SK-N-SH (cell line): ENCODE measurements around the gene DTX1. TPM values are rescaled to one million over a fixed set of nuclear protein-coding genes. Genes with fewer than 3 reads are reported as not detected.

Source experiments
- CTCF ChIA-PET: fragments of 300-600, 350-600 bp; formaldehyde crosslinking; extraction: SDS; loops from one replicate; lab custom pipeline; 2021; lab: Yijun Ruan, JAX
- POLR2A ChIA-PET: fragments of 350-600 bp; sonication (Branson Sonifier 250); formaldehyde crosslinking; extraction: SDS; loops from one replicate; lab custom pipeline; 2020; ENCODE audit warnings: antibody characterized with exemption, inconsistent platforms; lab: Yijun Ruan, JAX
- DNase-seq: peaks from one replicate; pipeline ENCODE4 v3.0.0; 2012
- H2AFZ ChIP-seq: fragments of 200-600 bp; sonication (generic); 2 replicates; pipeline ENCODE4 v1.8.1; 2016; ENCODE audit warnings: antibody characterized with exemption, mild to moderate bottlenecking, low read depth
- H3F3A ChIP-seq: fragments of 200-600 bp; sonication (generic); replicated peaks from 2 replicates; pipeline ENCODE3; 2016; ENCODE audit warnings: antibody characterized with exemption, mild to moderate bottlenecking; ENCODE audit not compliant: insufficient read depth
- H3K27ac ChIP-seq, 2 experiments: fragments of 200-500 bp in 1 of 2; fragments of 200-600 bp in 1 of 2; sonication (Bioruptor generic) in 1 of 2; sonication (generic), shearing (Covaris generic) in 1 of 2; 2 replicates each; pipeline versions ENCODE4 v1.5.1 to v1.6.1; 2014 to 2016; ENCODE audit warnings: low read depth in 2 of 2, inconsistent platforms in 1 of 2, low read length in 1 of 2, mild to moderate bottlenecking in 1 of 2, mixed read lengths in 1 of 2
- H3K27me3 ChIP-seq: fragments of 200-600 bp; sonication (generic), shearing (Covaris generic); 2 replicates; pipeline ENCODE4 v1.6.1; 2016; ENCODE audit warnings: mixed run types; ENCODE audit not compliant: insufficient read depth
- H3K36me3 ChIP-seq, 2 experiments: fragments of 200-500 bp in 1 of 2; fragments of 200-600 bp in 1 of 2; sonication (Bioruptor generic) in 1 of 2; sonication (generic) in 1 of 2; replicated peaks in 1 of 2; 2 replicates each; pipeline versions ENCODE3 to v1.5.1; 2014 to 2016; ENCODE audit warnings: low read length in 1 of 2, mild to moderate bottlenecking in 1 of 2; ENCODE audit not compliant: insufficient read depth in 2 of 2, control insufficient read depth in 1 of 2
- H3K4me1 ChIP-seq, 2 experiments: fragments of 200-500 bp in 1 of 2; fragments of 200-600 bp in 1 of 2; sonication (Bioruptor generic) in 1 of 2; sonication (generic), shearing (Covaris generic) in 1 of 2; 2 replicates each; pipeline versions ENCODE4 v1.5.1 to v1.6.1; 2014 to 2016; ENCODE audit warnings: low read depth in 1 of 2, low read length in 1 of 2, mixed run types in 1 of 2; ENCODE audit not compliant: insufficient read depth in 2 of 2, control insufficient read depth in 1 of 2
- H3K4me2 ChIP-seq: fragments of 200-600 bp; sonication (generic), shearing (Covaris generic); 2 replicates; pipeline ENCODE4 v1.6.1; 2017; ENCODE audit warnings: mixed run types
- H3K4me3 ChIP-seq, 2 experiments: fragments of 200-500 bp in 1 of 2; fragments of 200-600 bp in 1 of 2; sonication (Bioruptor generic) in 1 of 2; sonication (generic), shearing (Covaris generic) in 1 of 2; 2 replicates each; pipeline versions ENCODE4 v1.5.1 to v1.8.1; 2014 to 2016; ENCODE audit warnings: low read depth in 2 of 2, inconsistent platforms in 1 of 2, low read length in 1 of 2, mild to moderate bottlenecking in 1 of 2, mixed read lengths in 1 of 2, moderate library complexity in 1 of 2
- H3K79me2 ChIP-seq: fragments of 200-600 bp; sonication (generic); 2 replicates; pipeline ENCODE4 v1.8.1; 2017; ENCODE audit warnings: mild to moderate bottlenecking; ENCODE audit not compliant: insufficient read depth
- H3K9ac ChIP-seq: fragments of 200-600 bp; sonication (generic); 2 replicates; pipeline ENCODE4 v1.6.1; 2017; ENCODE audit warnings: mixed run types
- H3K9me2 ChIP-seq: fragments of 200-600 bp; sonication (generic); 2 replicates; pipeline ENCODE4 v1.6.1; 2017; ENCODE audit warnings: mixed run types
- H3K9me3 ChIP-seq: fragments of 200-600 bp; sonication (generic); 2 replicates; pipeline ENCODE4 v1.6.1; 2017; ENCODE audit warnings: mixed run types, mild to moderate bottlenecking, moderate library complexity
- H4K20me1 ChIP-seq: fragments of 200-600 bp; sonication (generic); 2 replicates; pipeline ENCODE4 v1.6.1; 2017; ENCODE audit warnings: mild to moderate bottlenecking, mixed run types; ENCODE audit not compliant: insufficient read depth
- EP300 ChIP-seq, 2 experiments: IDR thresholded peaks; 2 replicates each; pipeline versions ENCODE4 v1.4.0 to v1.6.1; 2012; ENCODE audit warnings: borderline replicate concordance in 1 of 2, low read depth in 1 of 2, low read length in 1 of 2
- FOSL2 ChIP-seq: IDR thresholded peaks from 2 replicates; pipeline ENCODE4 v1.4.0; 2012; ENCODE audit warnings: low read depth, mild to moderate bottlenecking, moderate library complexity, borderline replicate concordance
- JUND ChIP-seq: IDR thresholded peaks from 2 replicates; pipeline ENCODE4 v1.4.0; 2012
- MEF2A ChIP-seq: IDR thresholded peaks from 2 replicates; pipeline ENCODE4 v1.4.0; 2012; ENCODE audit warnings: low read depth, borderline replicate concordance
- NRF1 ChIP-seq: IDR thresholded peaks from 2 replicates; pipeline ENCODE4 v1.6.1; 2012; ENCODE audit warnings: low read depth, mild to moderate bottlenecking, low read length
- POLR2AphosphoS5 ChIP-seq: IDR thresholded peaks from 2 replicates; pipeline ENCODE4 v1.6.1; 2012; ENCODE audit warnings: low read depth, low read length
- RAD21 ChIP-seq: IDR thresholded peaks from 2 replicates; pipeline ENCODE4 v1.6.1; 2012; ENCODE audit warnings: mild to moderate bottlenecking, low read length
- TAF1 ChIP-seq: IDR thresholded peaks from 2 replicates; pipeline ENCODE4 v1.6.1; 2012; ENCODE audit warnings: low read depth, mild to moderate bottlenecking, low read length, moderate library complexity, borderline replicate concordance
- TEAD4 ChIP-seq: IDR thresholded peaks from 2 replicates; pipeline ENCODE4 v1.4.0; 2012; ENCODE audit warnings: mild to moderate bottlenecking, borderline replicate concordance; ENCODE audit not compliant: insufficient read depth
- YY1 ChIP-seq: IDR thresholded peaks from 2 replicates; pipeline ENCODE4 v1.4.0; 2012; ENCODE audit warnings: low read depth, mild to moderate bottlenecking
- WGBS: methylation state at CpG from one replicate; pipeline ENCODE4 v1.1.6; 2017; ENCODE audit warnings: low lambda C conversion rate; 5-methylcytosine and 5-hydroxymethylcytosine counted together
- polyA plus RNA-seq, 3 experiments: library from polyadenylated mRNA; depleted of rRNA; stranded (reverse); fragments of >200 nt; gene quantifications; 2 replicates each; pipeline ENCODE4 v1.2.3, GENCODE V29; 2012
- TF ChIP-seq, protein P1 (sequence below): IDR thresholded peaks from 2 replicates; pipeline ENCODE4 v1.4.0; 2012; ENCODE audit warnings: low read depth
- TF ChIP-seq, protein P2 (sequence below): fragments of 150-350 bp; IDR thresholded peaks from 2 replicates; pipeline ENCODE4 v1.6.1; 2017; ENCODE audit warnings: antibody characterized with exemption, low read length, low read depth, borderline replicate concordance
- TF ChIP-seq, protein P3 (sequence below): IDR thresholded peaks from 2 replicates; pipeline ENCODE4 v1.6.1; 2012; ENCODE audit warnings: mild to moderate bottlenecking, low read depth, low read length, moderate library complexity
- TF ChIP-seq, protein P4 (sequence below): fragments of 200-600 bp; sonication (generic); IDR thresholded peaks from 2 replicates; pipeline ENCODE4 v1.6.1; 2017; ENCODE audit warnings: antibody characterized with exemption, mild to moderate bottlenecking, moderate library complexity
- TF ChIP-seq, protein P5 (sequence below): IDR thresholded peaks from 2 replicates; pipeline ENCODE4 v1.4.0; 2012; ENCODE audit warnings: low read depth, borderline replicate concordance

Gene DTX1
- polyA plus RNA-seq, 1 of the 3 experiments (the other 2 are of a cell fraction): 0.72 TPM

DNA sequence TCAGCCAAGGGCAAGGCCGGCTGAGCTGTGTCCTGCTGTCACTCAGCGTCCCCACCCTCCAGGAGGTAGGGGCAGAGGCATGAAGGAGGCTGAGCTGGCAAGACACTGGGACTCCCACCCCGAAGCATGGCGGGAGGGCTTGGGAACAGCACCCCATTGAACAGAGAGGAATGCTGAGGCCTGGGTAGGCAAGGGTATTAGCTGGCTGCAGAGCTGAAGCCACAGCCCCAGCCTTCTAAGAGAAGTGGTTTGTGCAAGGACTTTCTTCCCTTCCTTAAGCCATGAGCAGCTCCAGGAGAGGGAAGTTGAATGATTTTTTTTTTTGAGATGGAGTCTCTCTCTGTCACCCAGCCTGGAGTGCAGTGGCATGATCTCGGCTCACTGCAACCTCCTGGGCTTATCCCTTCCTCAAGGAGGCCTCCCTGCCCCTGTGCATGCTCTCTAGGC, 86.4 kb downstream of the DTX1 start:
- TF ChIP-seq POLR2AphosphoS5 (no peak), TAF1 (no peak), JUND (no peak), TEAD4 (no peak), NRF1 (no peak), MEF2A (no peak), YY1 (no peak), EP300 (IDR thresholded peaks at IDR 0.05; ENCODE audit: borderline replicate concordance in 1 of 2, low read depth in 1 of 2, low read length in 1 of 2) (no peak), RAD21 (no peak)
- TF ChIP-seq, protein P1, sequence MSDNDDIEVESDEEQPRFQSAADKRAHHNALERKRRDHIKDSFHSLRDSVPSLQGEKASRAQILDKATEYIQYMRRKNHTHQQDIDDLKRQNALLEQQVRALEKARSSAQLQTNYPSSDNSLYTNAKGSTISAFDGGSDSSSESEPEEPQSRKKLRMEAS: no peak
- TF ChIP-seq, protein P2, sequence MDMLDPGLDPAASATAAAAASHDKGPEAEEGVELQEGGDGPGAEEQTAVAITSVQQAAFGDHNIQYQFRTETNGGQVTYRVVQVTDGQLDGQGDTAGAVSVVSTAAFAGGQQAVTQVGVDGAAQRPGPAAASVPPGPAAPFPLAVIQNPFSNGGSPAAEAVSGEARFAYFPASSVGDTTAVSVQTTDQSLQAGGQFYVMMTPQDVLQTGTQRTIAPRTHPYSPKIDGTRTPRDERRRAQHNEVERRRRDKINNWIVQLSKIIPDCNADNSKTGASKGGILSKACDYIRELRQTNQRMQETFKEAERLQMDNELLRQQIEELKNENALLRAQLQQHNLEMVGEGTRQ: no peak
- TF ChIP-seq, protein P3, sequence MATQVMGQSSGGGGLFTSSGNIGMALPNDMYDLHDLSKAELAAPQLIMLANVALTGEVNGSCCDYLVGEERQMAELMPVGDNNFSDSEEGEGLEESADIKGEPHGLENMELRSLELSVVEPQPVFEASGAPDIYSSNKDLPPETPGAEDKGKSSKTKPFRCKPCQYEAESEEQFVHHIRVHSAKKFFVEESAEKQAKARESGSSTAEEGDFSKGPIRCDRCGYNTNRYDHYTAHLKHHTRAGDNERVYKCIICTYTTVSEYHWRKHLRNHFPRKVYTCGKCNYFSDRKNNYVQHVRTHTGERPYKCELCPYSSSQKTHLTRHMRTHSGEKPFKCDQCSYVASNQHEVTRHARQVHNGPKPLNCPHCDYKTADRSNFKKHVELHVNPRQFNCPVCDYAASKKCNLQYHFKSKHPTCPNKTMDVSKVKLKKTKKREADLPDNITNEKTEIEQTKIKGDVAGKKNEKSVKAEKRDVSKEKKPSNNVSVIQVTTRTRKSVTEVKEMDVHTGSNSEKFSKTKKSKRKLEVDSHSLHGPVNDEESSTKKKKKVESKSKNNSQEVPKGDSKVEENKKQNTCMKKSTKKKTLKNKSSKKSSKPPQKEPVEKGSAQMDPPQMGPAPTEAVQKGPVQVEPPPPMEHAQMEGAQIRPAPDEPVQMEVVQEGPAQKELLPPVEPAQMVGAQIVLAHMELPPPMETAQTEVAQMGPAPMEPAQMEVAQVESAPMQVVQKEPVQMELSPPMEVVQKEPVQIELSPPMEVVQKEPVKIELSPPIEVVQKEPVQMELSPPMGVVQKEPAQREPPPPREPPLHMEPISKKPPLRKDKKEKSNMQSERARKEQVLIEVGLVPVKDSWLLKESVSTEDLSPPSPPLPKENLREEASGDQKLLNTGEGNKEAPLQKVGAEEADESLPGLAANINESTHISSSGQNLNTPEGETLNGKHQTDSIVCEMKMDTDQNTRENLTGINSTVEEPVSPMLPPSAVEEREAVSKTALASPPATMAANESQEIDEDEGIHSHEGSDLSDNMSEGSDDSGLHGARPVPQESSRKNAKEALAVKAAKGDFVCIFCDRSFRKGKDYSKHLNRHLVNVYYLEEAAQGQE: no peak
- Histone ChIP-seq H3K79me2 (no peaks in the 10 kb centered on the region), H2AFZ (no peak overlapping the region), H3K27me3 (no peaks in the 10 kb centered on the region), H3K27ac (no peak overlapping the region), H3K4me3 (no peak overlapping the region), H3K4me2 (no peak overlapping the region), H3K9me3 (0 out of 2 replicates have a peak, but pooled peaks cover 5% of the 10 kb centered on the region), H3K36me3 (no peaks in the 10 kb centered on the region), H3F3A (no peaks in the 10 kb centered on the region), H3K9ac (no peak overlapping the region), H3K9me2 (no peaks in the 10 kb centered on the region), H4K20me1 (no peaks in the 10 kb centered on the region), H3K4me1 (no peaks in the 10 kb centered on the region; a peak in 1 of 4 replicates)
- no peak for DNase-seq
- CTCF ChIA-PET: no interaction called here
- WGBS: 76% methylated on average over 4 of the region's 5 CpGs
- POLR2A ChIA-PET: no interaction called here

DNA sequence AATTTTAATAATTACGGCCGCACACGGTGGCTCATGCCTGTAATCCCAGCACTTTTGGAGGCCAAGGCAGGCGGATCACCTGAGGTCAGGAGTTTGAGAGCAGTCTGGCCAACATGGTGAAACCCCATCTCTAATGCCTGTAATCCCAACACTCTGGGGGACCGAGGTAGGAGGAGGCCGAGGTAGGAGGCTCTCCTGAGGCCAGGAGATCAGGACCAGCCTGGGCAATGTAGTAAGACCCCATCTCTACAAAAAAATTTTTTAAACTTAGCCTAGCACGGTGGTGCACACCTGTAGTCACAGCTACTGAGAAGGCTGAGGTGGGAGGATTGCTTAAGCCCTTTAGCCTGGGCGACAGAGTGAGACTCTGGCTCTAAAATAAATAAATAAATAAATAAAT, 87.4 kb downstream of the DTX1 start:
- Histone ChIP-seq H3K9me3 (0 out of 2 replicates have a peak, but pooled peaks cover 5% of the 10 kb centered on the region), H4K20me1 (no peaks in the 10 kb centered on the region), H3K79me2 (no peaks in the 10 kb centered on the region), H3K27me3 (no peaks in the 10 kb centered on the region), H2AFZ (no peak overlapping the region), H3K4me2 (no peak overlapping the region), H3K27ac (no peak overlapping the region), H3K9me2 (no peaks in the 10 kb centered on the region), H3K4me3 (no peak overlapping the region), H3F3A (no peaks in the 10 kb centered on the region), H3K9ac (no peak overlapping the region), H3K4me1 (no peaks in the 10 kb centered on the region; a peak in 1 of 4 replicates), H3K36me3 (no peaks in the 10 kb centered on the region)
- 65% methylated on average over 8 of the region's 8 CpGs for WGBS
- no peak for DNase-seq
- POLR2A ChIA-PET: no interaction called here
- CTCF ChIA-PET: interaction anchor here (1.3 kb wide), 1 partner anchor 95 kb away, joined by 5 read pairs; no protein-coding TSS in a partner anchor
- TF ChIP-seq, protein P3: no peak
- TF ChIP-seq, protein P4, sequence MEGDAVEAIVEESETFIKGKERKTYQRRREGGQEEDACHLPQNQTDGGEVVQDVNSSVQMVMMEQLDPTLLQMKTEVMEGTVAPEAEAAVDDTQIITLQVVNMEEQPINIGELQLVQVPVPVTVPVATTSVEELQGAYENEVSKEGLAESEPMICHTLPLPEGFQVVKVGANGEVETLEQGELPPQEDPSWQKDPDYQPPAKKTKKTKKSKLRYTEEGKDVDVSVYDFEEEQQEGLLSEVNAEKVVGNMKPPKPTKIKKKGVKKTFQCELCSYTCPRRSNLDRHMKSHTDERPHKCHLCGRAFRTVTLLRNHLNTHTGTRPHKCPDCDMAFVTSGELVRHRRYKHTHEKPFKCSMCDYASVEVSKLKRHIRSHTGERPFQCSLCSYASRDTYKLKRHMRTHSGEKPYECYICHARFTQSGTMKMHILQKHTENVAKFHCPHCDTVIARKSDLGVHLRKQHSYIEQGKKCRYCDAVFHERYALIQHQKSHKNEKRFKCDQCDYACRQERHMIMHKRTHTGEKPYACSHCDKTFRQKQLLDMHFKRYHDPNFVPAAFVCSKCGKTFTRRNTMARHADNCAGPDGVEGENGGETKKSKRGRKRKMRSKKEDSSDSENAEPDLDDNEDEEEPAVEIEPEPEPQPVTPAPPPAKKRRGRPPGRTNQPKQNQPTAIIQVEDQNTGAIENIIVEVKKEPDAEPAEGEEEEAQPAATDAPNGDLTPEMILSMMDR: no peak
- TF ChIP-seq EP300 (IDR thresholded peaks at IDR 0.05; ENCODE audit: borderline replicate concordance in 1 of 2, low read depth in 1 of 2, low read length in 1 of 2) (no peak), FOSL2 (no peak)
- TF ChIP-seq, protein P5, sequence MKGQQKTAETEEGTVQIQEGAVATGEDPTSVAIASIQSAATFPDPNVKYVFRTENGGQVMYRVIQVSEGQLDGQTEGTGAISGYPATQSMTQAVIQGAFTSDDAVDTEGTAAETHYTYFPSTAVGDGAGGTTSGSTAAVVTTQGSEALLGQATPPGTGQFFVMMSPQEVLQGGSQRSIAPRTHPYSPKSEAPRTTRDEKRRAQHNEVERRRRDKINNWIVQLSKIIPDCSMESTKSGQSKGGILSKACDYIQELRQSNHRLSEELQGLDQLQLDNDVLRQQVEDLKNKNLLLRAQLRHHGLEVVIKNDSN: no peak
